CD14-positive monocyte (primary cell): Measurements from ENCODE around the gene PLA2G10. TPM values are rescaled to one million over a fixed set of nuclear protein-coding genes. Genes with fewer than 3 reads are reported as not detected.

Source experiments
- DNase-seq, 3 donors: peaks; one replicate each; pipeline ENCODE4 v3.0.0-alpha.2; 2011 to 2022
- H2AFZ ChIP-seq: 2 replicates; pipeline ENCODE4 v1.6.0; 2012; ENCODE audit warnings: mild to moderate bottlenecking, low read depth, low read length, inconsistent platforms; ENCODE audit not compliant: insufficient read depth, poor library complexity, severe bottlenecking
- H3K27ac ChIP-seq, 2 donors: 1 replicate in 1 of 2; 2 replicates in 1 of 2; pipeline ENCODE4 v1.5.1; 2012 to 2013; ENCODE audit warnings: low read length in 2 of 2, control low read depth in 1 of 2, inconsistent platforms in 1 of 2, low read depth in 1 of 2, mild to moderate bottlenecking in 1 of 2
- H3K27me3 ChIP-seq, 2 donors: one replicate each; pipeline versions ENCODE4 v1.6.0 to v1.6.1; 2011 to 2013; ENCODE audit warnings: low read length in 2 of 2; ENCODE audit not compliant: control insufficient read depth in 2 of 2, insufficient read depth in 2 of 2
- H3K36me3 ChIP-seq, 2 donors: replicated peaks in 1 of 2; 1 replicate in 1 of 2; 2 replicates in 1 of 2; pipeline versions ENCODE4 v1.5.1 to v1.6.1; 2012 to 2013; ENCODE audit warnings: low read length in 2 of 2, control low read depth in 1 of 2, inconsistent platforms in 1 of 2, mild to moderate bottlenecking in 1 of 2; ENCODE audit not compliant: insufficient read depth in 2 of 2, control insufficient read depth in 1 of 2
- H3K4me1 ChIP-seq, 2 donors: 1 replicate in 1 of 2; 2 replicates in 1 of 2; pipeline versions ENCODE4 v1.5.1 to v1.6.1; 2012 to 2013; ENCODE audit warnings: low read length in 2 of 2, control low read depth in 1 of 2, inconsistent platforms in 1 of 2, mild to moderate bottlenecking in 1 of 2, moderate library complexity in 1 of 2; ENCODE audit not compliant: insufficient read depth in 2 of 2, control insufficient read depth in 1 of 2
- H3K4me2 ChIP-seq: replicated peaks from 2 replicates; pipeline ENCODE3; 2012; ENCODE audit warnings: low read length, moderate library complexity, mild to moderate bottlenecking; ENCODE audit not compliant: poor library complexity, severe bottlenecking; ENCODE audit errors: extremely low read depth
- H3K4me3 ChIP-seq, 3 experiments: fragments of 200-600 bp in 1 of 3; sonication (generic) in 1 of 3; replicated peaks in 1 of 3; 1 replicate in 2 of 3; 2 replicates in 1 of 3; pipeline ENCODE4 v1.5.1; 2011 to 2013; ENCODE audit warnings: low read length in 3 of 3, mild to moderate bottlenecking in 3 of 3, control low read depth in 2 of 3, low read depth in 2 of 3, inconsistent platforms in 1 of 3, moderate library complexity in 1 of 3
- H3K79me2 ChIP-seq: 2 replicates; pipeline ENCODE4 v1.6.0; 2012; ENCODE audit warnings: mild to moderate bottlenecking, control low read depth, inconsistent platforms, low read length, moderate library complexity; ENCODE audit not compliant: insufficient read depth
- H3K9ac ChIP-seq: 2 replicates; pipeline ENCODE4 v1.6.0; 2017; ENCODE audit warnings: low read length, mild to moderate bottlenecking; ENCODE audit not compliant: insufficient read depth, poor library complexity, severe bottlenecking
- H3K9me3 ChIP-seq, 2 donors: replicated peaks in 1 of 2; 1 replicate in 1 of 2; 2 replicates in 1 of 2; pipeline versions ENCODE4 v1.5.1 to v1.6.1; 2012 to 2013; ENCODE audit warnings: low read length in 2 of 2, control low read depth in 1 of 2; ENCODE audit not compliant: control insufficient read depth in 1 of 2, insufficient read depth in 1 of 2
- H4K20me1 ChIP-seq: 2 replicates; pipeline ENCODE4 v1.6.0; 2012; ENCODE audit warnings: mild to moderate bottlenecking, low read length, control low read depth, moderate library complexity; ENCODE audit not compliant: insufficient read depth
- H3K27ac Mint-ChIP-seq, 7 donors: one replicate each; pipeline ENCODE4 v1.8.0; 2020; ENCODE audit warnings: mild to moderate bottlenecking in 7 of 7, mixed read lengths in 7 of 7, moderate library complexity in 6 of 7, inconsistent platforms in 2 of 7
- H3K27me3 Mint-ChIP-seq, 3 donors: one replicate each; pipeline ENCODE4 v1.8.0; 2021 to 2022; ENCODE audit warnings: low read depth in 3 of 3, mild to moderate bottlenecking in 3 of 3, mixed read lengths in 3 of 3, moderate library complexity in 3 of 3, inconsistent platforms in 1 of 3
- H3K36me3 Mint-ChIP-seq, 2 donors: one replicate each; pipeline ENCODE4 v1.8.0; 2020; ENCODE audit warnings: mixed read lengths in 2 of 2, inconsistent platforms in 1 of 2, mild to moderate bottlenecking in 1 of 2
- H3K4me1 Mint-ChIP-seq: one replicate; pipeline ENCODE4 v1.8.0; 2020; ENCODE audit warnings: mild to moderate bottlenecking, mixed read lengths
- H3K4me3 Mint-ChIP-seq, 2 donors: one replicate each; pipeline ENCODE4 v1.8.0; 2020; ENCODE audit warnings: mild to moderate bottlenecking in 2 of 2, mixed read lengths in 2 of 2, moderate library complexity in 1 of 2
- H3K9me3 Mint-ChIP-seq, 7 donors: one replicate each; pipeline ENCODE4 v1.8.0; 2020 to 2022; ENCODE audit warnings: mixed read lengths in 7 of 7, mild to moderate bottlenecking in 6 of 7, moderate library complexity in 6 of 7, inconsistent platforms in 2 of 7
- CTCF ChIP-seq: fragments of 200-600 bp; IDR thresholded peaks from one replicate; pipeline ENCODE4 v1.8.0; 2022; ENCODE audit warnings: antibody characterized with exemption, mild to moderate bottlenecking
- WGBS: methylation state at CpG from one replicate; pipeline ENCODE4 v1.1.5; 2013; ENCODE audit warnings: missing lambda C conversion rate; ENCODE audit not compliant: insufficient coverage; 5-methylcytosine and 5-hydroxymethylcytosine counted together
- intact Hi-C, 2 donors: fragments of 100-400 bp; cut with micrococcal nuclease; formaldehyde crosslinking; loops; one replicate each; pipeline versions ENCODE4 v1.15.0 to v1.15.1; 2023
- polyA plus RNA-seq, 3 donors: library from polyadenylated mRNA; depleted of rRNA in 1 of 3; unstranded in 2 of 3; stranded (reverse) in 1 of 3; fragments of 300-500 nt in 2 of 3; fragments of >200 nt in 1 of 3; fragmentation: Illumina TruSeq in 2 of 3; gene quantifications; 1 replicate in 2 of 3; 2 replicates in 1 of 3; pipeline ENCODE4 v1.2.3, GENCODE V29; 2012 to 2021

Gene PLA2G10
- polyA plus RNA-seq, 3 donors: not detected

- H4K20me1 ChIP-seq: no peaks in the 10 kb centered on the region
- no peak overlapping the region for H3K4me2 ChIP-seq
- no peak for TF ChIP-seq CTCF
- H3K27ac ChIP-seq: no peak overlapping the region
- H3K9me3 Mint-ChIP-seq: peaks cover 0 to 5% (median 0%) of the 10 kb centered on the region in 7 donors
- no peak overlapping the region for H3K4me3 ChIP-seq
- H3K27ac Mint-ChIP-seq: peak overlapping the region in 1 of 7 donors; percentile 13
- no peaks in the 10 kb centered on the region for H3K4me1 Mint-ChIP-seq
- no peaks in the 10 kb centered on the region for H3K36me3 ChIP-seq
- H3K27me3 ChIP-seq: no peaks in the 10 kb centered on the region
- no peaks in the 10 kb centered on the region for H3K79me2 ChIP-seq
- H2AFZ ChIP-seq: no peak overlapping the region
- DNase-seq: no peak
- H3K27me3 Mint-ChIP-seq: peaks cover 2 to 4% (median 3%) of the 10 kb centered on the region in 3 donors
- H3K9ac ChIP-seq: no peak overlapping the region
- H3K36me3 Mint-ChIP-seq: no peaks in the 10 kb centered on the region
- 84% methylated on average over 11 of the region's 11 CpGs for WGBS
- H3K9me3 ChIP-seq: no peaks in the 10 kb centered on the region
- intact Hi-C loops: no loop called here
- H3K4me3 Mint-ChIP-seq: no peak overlapping the region
- no peaks in the 10 kb centered on the region for H3K4me1 ChIP-seq
These were observed 15.2 kb downstream of the PLA2G10 start for GRCh38 chr16:14678748-14679497.

- H3K9me3 ChIP-seq: no peaks in the 10 kb centered on the region
- no peak for DNase-seq
- no peaks in the 10 kb centered on the region for H3K4me1 Mint-ChIP-seq
- no peaks in the 10 kb centered on the region for H4K20me1 ChIP-seq
- no peak overlapping the region for H3K4me3 ChIP-seq
- no peak overlapping the region for H2AFZ ChIP-seq
- 100% methylated on average over 2 of the region's 5 CpGs for WGBS
- intact Hi-C loops: no loop called here
- no peaks in the 10 kb centered on the region for H3K79me2 ChIP-seq
- H3K4me1 ChIP-seq: no peaks in the 10 kb centered on the region
- H3K9me3 Mint-ChIP-seq: peaks cover 0 to 5% (median 0%) of the 10 kb centered on the region in 7 donors
- H3K27me3 ChIP-seq: no peaks in the 10 kb centered on the region
- no peak for TF ChIP-seq CTCF
- H3K4me2 ChIP-seq: no peak overlapping the region
- no peaks in the 10 kb centered on the region for H3K36me3 Mint-ChIP-seq
- H3K27ac Mint-ChIP-seq: no peak overlapping the region
- H3K9ac ChIP-seq: no peak overlapping the region
- no peaks in the 10 kb centered on the region for H3K36me3 ChIP-seq
- H3K4me3 Mint-ChIP-seq: no peak overlapping the region
- H3K27me3 Mint-ChIP-seq: peaks cover 2 to 4% (median 3%) of the 10 kb centered on the region in 3 donors
- no peak overlapping the region for H3K27ac ChIP-seq
These were observed 16.5 kb downstream of the PLA2G10 start for GRCh38 chr16:14677627-14678026.
